Lung microvascular endothelial cell (primary cell): ENCODE measurements around the gene CCDC59. TPM values are rescaled to one million over a fixed set of nuclear protein-coding genes. Genes with fewer than 3 reads are reported as not detected.

Source experiments
- DNase-seq, 2 donors: peaks; one replicate each; pipeline versions ENCODE4 v3.0.0 to v3.0.0-alpha.2; 2010; ENCODE audit warnings: low read depth in 2 of 2
- total RNA-seq: library from RNA; depleted of rRNA; stranded (reverse); fragments of >200 nt; gene quantifications from 2 replicates; pipeline ENCODE4 v1.2.1, GENCODE V29; 2014

CCDC59 gene
- total RNA-seq, 1 donor from 2014 or later, result 31.5 TPM

DNA sequence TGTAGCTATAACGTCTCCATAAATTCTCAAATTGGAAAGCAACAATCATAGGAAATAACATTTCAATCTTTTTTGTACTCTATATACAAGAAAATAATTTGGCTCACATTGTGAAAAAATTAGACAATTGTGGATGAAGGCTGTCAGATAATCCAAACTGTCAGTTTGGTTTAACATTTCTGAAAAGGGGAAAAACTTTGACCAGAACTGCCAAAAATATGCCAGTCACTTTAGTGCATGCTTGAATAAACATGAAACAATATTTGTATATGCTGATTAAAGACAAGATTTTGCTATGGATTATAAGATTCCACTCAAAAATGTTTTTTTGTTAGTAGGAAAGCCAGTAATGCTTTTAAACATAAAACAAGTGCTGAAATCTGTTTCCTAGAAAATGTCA, 38.9 kb downstream of the CCDC59 start:
- no peak for DNase-seq

- DNase-seq, result no peak
Measured at GRCh38 chr12:82314406-82314892, 43.7 kb downstream of the CCDC59 start.

Other genes starting within 250 kb of the CCDC59 start
- 8.1 and 15.7 TPM in 2 replicates for gene METTL25, start 142 bp upstream of the CCDC59 start, total RNA-seq